Nasal cavity respiratory epithelium epithelial cell of viscerocranial mucosa (primary cell): ENCODE measurements around the gene PLA2G3. TPM values are rescaled to one million over a fixed set of nuclear protein-coding genes. Genes with fewer than 3 reads are reported as not detected.

ENCODE experiments used
- total RNA-seq: library from RNA; depleted of rRNA; stranded (reverse); fragments of >200 nt; gene quantifications from 2 replicates; pipeline ENCODE4 v1.2.3, GENCODE V29; 2014

PLA2G3 gene, protein sequence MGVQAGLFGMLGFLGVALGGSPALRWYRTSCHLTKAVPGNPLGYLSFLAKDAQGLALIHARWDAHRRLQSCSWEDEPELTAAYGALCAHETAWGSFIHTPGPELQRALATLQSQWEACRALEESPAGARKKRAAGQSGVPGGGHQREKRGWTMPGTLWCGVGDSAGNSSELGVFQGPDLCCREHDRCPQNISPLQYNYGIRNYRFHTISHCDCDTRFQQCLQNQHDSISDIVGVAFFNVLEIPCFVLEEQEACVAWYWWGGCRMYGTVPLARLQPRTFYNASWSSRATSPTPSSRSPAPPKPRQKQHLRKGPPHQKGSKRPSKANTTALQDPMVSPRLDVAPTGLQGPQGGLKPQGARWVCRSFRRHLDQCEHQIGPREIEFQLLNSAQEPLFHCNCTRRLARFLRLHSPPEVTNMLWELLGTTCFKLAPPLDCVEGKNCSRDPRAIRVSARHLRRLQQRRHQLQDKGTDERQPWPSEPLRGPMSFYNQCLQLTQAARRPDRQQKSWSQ
- under 0.01 TPM in 1 of 2 replicates, not detected in the other for total RNA-seq

DNA sequence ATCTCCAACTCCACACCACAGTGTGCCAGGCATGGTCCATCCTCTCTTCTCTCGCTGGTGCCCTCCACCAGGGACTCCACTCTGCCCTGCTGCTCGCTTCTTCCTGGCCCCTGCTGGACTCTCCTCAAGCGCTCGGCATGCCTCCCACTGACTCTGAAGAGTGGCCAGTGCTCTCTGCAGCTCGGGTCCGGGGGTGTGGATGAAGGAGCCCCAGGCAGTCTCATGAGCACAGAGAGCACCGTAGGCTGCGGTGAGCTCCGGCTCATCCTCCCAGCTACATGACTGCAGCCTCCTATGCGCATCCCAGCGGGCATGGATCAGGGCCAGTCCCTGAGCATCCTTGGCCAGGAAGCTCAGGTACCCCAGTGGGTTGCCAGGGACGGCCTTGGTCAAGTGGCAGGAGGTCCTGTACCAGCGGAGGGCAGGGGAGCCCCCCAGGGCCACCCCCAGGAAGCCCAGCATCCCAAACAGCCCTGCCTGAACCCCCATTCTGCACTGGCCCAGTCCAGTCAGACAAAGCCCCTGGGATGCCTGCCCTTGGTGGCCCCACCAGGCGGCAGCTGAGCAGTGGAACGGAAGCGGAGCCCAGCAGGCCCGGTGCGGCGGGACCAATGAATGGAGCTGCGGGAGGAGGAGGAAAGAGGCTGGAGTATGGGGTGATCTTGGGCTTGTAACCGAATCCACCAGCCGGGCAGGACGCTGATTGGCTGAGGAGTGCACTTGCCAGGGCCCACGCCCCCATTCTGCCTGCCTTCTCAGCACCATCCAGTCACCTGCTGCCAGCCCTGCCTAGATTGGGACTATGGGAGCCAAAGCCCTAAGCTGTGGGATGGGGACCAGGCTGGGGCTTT is at the start of gene PLA2G3:
PLA2G3 (minus strand) TSS at position 643 of the 851 bp plus-strand sequence; CDS start at position 489, 154 bp downstream.

DNA sequence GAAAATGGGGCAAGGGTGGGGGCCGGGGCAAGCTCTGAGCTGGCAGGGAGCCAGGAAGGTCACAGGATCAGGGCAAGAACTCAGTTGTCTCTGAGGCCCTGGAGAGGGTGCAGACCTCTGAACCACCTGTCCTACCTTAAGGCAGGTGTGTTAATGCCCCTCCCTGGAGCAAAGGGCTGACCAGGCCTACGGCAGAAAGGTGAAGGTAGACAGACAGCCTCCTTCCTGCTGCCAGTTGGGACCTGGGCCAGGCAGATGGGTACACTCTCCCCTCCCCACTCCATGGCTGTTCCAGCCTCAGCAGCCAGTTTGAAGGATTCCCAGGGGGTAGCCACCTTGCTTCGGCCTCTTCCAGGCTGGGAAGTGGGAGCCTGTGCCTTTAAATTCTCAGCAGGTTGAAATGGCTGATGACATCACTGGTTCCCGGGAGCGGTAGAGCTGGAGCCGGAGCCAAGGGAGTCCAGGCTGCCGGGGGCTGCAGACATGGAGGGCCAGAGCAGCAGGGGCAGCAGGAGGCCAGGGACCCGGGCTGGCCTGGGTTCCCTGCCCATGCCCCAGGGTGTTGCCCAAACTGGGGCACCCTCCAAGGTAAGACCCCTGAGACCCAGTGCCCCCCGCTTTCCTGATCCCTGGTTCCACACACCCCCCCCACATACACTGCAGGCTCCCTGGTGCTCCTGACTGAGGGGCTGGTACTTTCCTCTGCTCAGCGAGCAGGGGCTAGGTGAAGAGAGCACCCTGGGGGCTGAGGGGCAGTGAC is 17.6 kb downstream of the PLA2G3 start, which contains the start of gene INPP5J:
INPP5J (plus strand) TSS at position 435 of the 760 bp plus-strand sequence; CDS start at position 484, 49 bp downstream.

DNA sequence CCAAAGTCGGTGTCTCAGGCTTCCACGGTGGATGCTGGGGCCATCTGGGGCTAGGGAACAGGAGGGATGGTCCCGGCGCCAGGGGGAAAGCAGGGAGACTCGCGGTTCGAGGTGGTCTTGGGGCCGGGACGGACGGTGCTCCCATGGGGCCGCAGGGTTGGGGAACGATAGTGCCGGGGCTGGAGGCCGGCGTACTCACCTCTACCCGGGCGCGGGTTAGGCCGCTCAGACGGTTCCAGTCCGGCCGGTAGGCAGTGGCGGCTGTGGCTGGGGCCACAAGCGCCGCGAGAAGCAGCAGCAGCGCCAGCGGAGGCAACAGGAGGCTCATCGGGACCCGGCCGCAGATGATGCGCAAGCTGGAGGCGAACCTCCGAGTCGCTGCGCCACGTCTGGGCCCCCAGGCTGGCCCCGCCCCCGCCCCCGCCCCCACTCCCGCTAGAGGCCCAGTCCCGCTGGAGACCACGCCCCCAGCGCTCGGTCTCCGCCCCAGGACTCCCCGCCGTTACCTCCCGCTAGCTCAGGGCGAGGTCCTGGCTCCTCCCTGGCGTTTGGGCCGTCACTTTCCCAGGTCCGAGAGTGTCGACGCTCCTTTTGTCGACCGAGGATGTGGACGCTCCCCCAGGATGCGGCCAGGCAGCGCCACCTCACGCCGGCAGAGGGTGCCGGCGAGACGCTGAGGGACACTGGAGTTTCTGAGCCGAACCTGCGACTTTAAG is 33.0 kb downstream of the PLA2G3 start, which contains the start of gene SELENOM:
SELENOM (minus strand) TSS at position 391 of the 716 bp plus-strand sequence; CDS start at position 328, 63 bp downstream.

Other genes with a start within 250 kb of the PLA2G3 start
- gene MORC2, start 171.7 kb downstream of the PLA2G3 start, total RNA-seq: 16.7 and 33.3 TPM in 2 replicates
- 40.0 and 87.4 TPM in 2 replicates for gene TUG1, start 171.2 kb downstream of the PLA2G3 start, total RNA-seq
- gene SMTN, start 59.2 kb downstream of the PLA2G3 start, total RNA-seq: 25.7 and 48.5 TPM in 2 replicates
- gene SELENOM, start 32.9 kb downstream of the PLA2G3 start, total RNA-seq: 17.4 and 47.8 TPM in 2 replicates
- 0.34 and 1.1 TPM in 2 replicates for gene INPP5J, start 17.5 kb downstream of the PLA2G3 start, total RNA-seq
- 57.7 and 74.5 TPM in 2 replicates for gene RNF185, start 19.7 kb upstream of the PLA2G3 start, total RNA-seq
- 229 and 250 TPM in 2 replicates for gene LIMK2, start 71.8 kb upstream of the PLA2G3 start, total RNA-seq
- gene PIK3IP1, start 152.0 kb upstream of the PLA2G3 start, total RNA-seq: 6.8 and 25.0 TPM in 2 replicates
- 7.2 and 9.6 TPM in 2 replicates for gene PATZ1, start 205.8 kb upstream of the PLA2G3 start, total RNA-seq